ENCODE results near the gene STYXL1. TPM values are rescaled to one million over a fixed set of nuclear protein-coding genes. Genes with fewer than 3 reads are reported as not detected.

Gene STYXL1
- total RNA-seq, 3 donors from 2014 or later = 19.6 to 34.5 (median 20.6) TPM

DNA sequence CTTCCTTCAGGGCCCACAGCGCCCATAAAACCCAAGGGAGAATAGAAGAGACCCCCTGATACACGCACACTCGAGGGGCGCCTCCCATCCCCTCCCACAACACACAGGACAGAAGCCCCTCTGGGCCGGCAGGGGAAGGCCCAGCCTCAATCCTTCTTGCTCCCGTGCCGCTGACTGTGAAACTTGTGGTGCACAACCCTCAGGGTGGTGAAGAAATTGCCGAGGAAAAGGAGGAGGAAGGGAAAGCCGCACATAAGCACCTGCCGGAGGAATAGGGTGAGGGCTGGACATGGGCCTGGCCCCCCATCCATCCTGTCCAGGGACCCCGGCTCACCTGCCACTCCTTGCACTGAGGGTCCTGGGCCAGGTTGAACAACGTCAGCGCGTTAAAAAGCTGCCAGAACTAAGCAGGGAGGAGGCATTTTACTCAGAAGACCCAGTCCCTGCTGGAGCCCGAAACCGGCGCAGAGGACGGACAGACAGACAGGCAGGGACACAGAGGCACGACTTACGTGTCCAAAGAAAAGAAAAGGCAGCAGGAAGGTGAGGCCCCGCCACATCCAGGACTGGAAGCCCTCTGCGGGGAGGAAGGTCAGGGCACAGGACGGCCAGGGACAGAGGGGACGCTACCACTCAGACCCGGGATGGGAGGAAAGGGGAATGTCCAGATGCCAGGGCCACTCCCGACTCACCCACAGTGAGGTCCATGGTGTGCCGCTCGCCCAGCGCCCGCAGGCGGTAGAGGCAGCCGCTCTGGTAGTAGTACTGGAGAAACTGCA lies 60.6 kb downstream of the STYXL1 start:
- DNase-seq (no peak), ATAC-seq (no peak)
- Mint-ChIP-seq H3K4me3 (no peak overlapping the region), H3K9me3 (no peaks in the 10 kb centered on the region), H3K27me3 (ENCODE audit: low read depth) (no peaks in the 10 kb centered on the region), H3K4me1 (ENCODE audit: low read depth) (peaks cover 11% of the 10 kb centered on the region), H3K36me3 (ENCODE audit: insufficient read depth) (peaks cover 3% of the 10 kb centered on the region)

DNA sequence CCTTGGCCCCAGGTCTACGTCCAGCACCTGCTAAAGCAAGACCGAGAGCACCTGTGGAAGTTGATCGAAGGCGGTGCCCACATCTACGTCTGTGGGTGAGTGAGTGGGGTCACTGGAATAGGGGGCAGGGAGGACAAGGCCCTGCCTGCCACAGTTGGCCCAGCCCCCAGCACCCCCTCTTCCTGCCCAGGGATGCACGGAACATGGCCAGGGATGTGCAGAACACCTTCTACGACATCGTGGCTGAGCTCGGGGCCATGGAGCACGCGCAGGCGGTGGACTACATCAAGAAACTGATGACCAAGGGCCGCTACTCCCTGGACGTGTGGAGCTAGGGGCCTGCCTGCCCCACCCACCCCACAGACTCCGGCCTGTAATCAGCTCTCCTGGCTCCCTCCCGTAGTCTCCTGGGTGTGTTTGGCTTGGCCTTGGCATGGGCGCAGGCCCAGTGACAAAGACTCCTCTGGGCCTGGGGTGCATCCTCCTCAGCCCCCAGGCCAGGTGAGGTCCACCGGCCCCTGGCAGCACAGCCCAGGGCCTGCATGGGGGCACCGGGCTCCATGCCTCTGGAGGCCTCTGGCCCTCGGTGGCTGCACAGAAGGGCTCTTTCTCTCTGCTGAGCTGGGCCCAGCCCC lies 61.5 kb downstream of the STYXL1 start:
- Mint-ChIP-seq H3K36me3 (ENCODE audit: insufficient read depth) (peaks cover 3% of the 10 kb centered on the region), H3K27me3 (ENCODE audit: low read depth) (no peaks in the 10 kb centered on the region), H3K4me1 (ENCODE audit: low read depth) (peaks cover 11% of the 10 kb centered on the region), H3K9me3 (no peaks in the 10 kb centered on the region), H3K4me3 (no peak overlapping the region)
- ATAC-seq (no peak), DNase-seq (no peak)

DNA sequence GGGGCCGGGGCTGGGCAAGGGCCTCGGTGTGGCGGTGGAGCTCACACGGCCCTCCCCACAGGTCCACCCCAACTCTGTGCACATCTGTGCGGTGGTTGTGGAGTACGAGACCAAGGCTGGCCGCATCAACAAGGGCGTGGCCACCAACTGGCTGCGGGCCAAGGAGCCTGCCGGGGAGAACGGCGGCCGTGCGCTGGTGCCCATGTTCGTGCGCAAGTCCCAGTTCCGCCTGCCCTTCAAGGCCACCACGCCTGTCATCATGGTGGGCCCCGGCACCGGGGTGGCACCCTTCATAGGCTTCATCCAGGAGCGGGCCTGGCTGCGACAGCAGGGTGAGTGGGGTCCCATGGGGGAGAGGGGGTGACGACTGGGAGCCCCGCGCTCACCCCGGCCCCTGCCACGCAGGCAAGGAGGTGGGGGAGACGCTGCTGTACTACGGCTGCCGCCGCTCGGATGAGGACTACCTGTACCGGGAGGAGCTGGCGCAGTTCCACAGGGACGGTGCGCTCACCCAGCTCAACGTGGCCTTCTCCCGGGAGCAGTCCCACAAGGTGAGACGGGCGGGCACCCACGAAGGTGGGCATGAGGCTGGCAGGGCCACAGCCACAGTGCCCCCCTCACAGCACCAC lies 62.2 kb downstream of the STYXL1 start:
- Mint-ChIP-seq H3K36me3 (ENCODE audit: insufficient read depth) (peaks cover 3% of the 10 kb centered on the region), H3K9me3 (no peaks in the 10 kb centered on the region), H3K27me3 (ENCODE audit: low read depth) (no peaks in the 10 kb centered on the region), H3K4me3 (no peak overlapping the region), H3K4me1 (ENCODE audit: low read depth) (peaks cover 8% of the 10 kb centered on the region)
- DNase-seq = no peak
- ATAC-seq = no peak

- Mint-ChIP-seq H3K9me3 (no peaks in the 10 kb centered on the region), H3K4me3 (no peak overlapping the region), H3K4me1 (ENCODE audit: low read depth) (peaks cover 8% of the 10 kb centered on the region), H3K36me3 (ENCODE audit: insufficient read depth) (peaks cover 5% of the 10 kb centered on the region), H3K27me3 (ENCODE audit: low read depth) (no peaks in the 10 kb centered on the region)
- ATAC-seq (no peak), DNase-seq (no peak)
These were observed 62.7 kb downstream of the STYXL1 start for GRCh38 chr7:75985009-75985517.

DNA sequence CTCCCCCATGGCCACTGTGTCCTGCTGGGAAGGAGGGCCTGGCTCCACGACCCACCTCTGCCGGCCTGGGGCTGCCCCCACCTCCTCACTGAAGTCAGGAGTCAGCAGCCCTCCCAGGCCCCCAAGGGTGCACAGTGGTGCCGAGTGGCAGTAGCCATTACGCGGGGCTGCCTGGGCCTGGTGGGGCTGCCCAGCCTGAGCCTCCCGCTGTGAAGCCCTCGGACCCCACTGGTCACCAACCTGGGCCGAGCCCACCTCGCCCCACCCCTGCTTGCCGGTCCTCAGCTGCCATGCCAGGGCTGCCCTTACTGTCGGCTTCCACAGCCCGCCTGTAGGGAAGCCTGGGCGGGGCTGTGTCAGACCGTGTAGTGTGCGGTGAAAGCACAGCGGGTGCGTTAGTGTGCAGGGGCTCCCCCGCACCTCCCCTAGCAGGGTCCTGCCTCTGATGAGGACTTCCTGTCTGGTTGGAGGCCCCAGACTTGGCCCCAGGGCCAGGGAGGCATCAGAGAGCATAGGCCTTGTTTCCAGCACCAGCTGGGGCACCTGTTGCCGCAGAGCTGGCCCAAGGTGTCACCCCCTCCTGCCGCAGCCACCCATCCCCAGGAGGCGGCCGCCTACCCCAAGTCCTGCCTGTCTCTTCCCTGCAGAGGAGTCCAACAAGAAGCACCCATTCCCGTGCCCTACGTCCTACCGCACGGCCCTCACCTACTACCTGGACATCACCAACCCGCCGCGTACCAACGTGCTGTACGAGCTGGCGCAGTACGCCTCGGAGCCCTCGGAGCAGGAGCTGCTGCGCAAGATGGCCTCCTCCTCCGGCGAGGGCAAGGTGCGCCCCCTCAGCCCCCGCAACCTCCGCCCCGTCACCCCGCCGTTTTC lies 63.4 kb downstream of the STYXL1 start:
- peaks cover 6% of the 10 kb centered on the region for H3K36me3 Mint-ChIP-seq (ENCODE audit: insufficient read depth)

DNA sequence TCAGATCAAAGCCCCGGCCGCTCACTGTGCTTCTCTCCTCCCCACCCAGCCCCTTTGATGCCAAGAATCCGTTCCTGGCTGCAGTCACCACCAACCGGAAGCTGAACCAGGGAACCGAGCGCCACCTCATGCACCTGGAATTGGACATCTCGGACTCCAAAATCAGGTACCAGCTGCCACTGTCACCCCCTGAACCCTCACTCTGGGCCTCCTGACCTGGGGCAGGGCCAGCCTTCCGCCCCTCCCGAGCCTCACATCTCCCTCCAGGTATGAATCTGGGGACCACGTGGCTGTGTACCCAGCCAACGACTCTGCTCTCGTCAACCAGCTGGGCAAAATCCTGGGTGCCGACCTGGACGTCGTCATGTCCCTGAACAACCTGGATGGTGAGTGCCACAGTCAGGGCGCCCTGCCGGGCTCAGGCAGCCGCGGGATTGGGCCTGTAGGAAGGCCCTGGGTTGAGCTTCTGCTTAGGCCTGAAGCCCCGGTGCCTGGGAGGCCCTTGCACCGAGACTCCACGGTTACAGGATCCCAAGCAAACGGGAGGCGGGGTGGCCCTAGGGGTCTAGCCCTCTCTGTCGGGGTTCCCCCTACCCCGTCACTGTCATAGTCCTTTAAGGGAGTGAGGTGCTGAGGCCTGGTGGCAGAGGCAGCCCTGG lies 64.2 kb downstream of the STYXL1 start:
- DNase-seq (no peak), ATAC-seq (no peak)
- Mint-ChIP-seq H3K9me3 (no peaks in the 10 kb centered on the region), H3K4me3 (no peak overlapping the region), H3K27me3 (ENCODE audit: low read depth) (no peaks in the 10 kb centered on the region), H3K4me1 (ENCODE audit: low read depth) (peaks cover 2% of the 10 kb centered on the region), H3K36me3 (ENCODE audit: insufficient read depth) (peaks cover 6% of the 10 kb centered on the region)

More for the DNA sequence above, 63.4 kb downstream of the STYXL1 start:
- Mint-ChIP-seq H3K27me3 (ENCODE audit: low read depth) (no peaks in the 10 kb centered on the region), H3K4me3 (no peak overlapping the region), H3K9me3 (no peaks in the 10 kb centered on the region), H3K4me1 (ENCODE audit: low read depth) (peaks cover 2% of the 10 kb centered on the region)
- ATAC-seq (no peak), DNase-seq (no peak)

DNA sequence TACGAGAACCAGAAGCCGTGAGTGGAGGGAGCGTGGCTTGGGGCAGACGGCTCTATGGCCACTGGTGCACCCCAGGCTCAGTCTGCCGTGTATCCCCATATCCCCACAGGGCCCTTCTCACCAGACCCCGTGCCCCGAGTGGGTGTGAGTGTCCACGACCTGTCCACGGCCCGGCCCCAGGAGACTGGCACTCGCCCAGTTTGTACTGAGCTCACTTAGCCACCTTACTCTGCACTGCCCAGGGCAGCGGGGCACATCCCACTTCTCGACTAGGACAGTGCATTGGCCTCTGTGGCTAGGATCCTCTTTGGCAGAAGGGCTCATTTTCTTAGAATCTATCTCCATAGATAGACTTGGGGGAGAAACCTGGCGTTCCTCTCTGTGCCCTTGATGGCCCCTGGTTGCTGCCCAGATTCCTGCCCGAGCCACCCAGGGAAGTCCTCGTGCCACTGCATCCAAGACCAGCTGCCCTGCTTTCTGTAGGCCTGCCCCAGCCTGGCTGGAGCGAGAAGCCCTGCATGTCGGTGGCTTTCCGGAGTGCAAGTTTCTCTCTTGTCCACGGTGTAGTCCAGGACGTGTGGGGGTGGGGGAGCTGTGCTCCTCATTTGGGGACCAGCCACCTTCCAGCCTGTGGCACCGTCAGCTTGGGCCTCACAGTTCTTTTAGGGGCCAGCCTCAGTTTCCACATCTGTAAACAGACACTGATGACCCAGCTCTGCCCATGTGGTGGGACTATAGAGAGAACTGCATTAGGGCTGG lies 65.3 kb downstream of the STYXL1 start:
- H3K4me3 Mint-ChIP-seq = no peak overlapping the region
- H3K4me1 Mint-ChIP-seq (ENCODE audit: low read depth) = peaks cover 2% of the 10 kb centered on the region
- DNase-seq (no peak), ATAC-seq (no peak)
- H3K36me3 Mint-ChIP-seq (ENCODE audit: insufficient read depth) = peaks cover 6% of the 10 kb centered on the region
- H3K9me3 Mint-ChIP-seq = no peaks in the 10 kb centered on the region
- H3K27me3 Mint-ChIP-seq (ENCODE audit: low read depth) = no peaks in the 10 kb centered on the region

- no peaks in the 10 kb centered on the region for H3K4me1 Mint-ChIP-seq (ENCODE audit: low read depth)
- H3K9me3 Mint-ChIP-seq = no peaks in the 10 kb centered on the region
- no peak overlapping the region for H3K4me3 Mint-ChIP-seq
- H3K27me3 Mint-ChIP-seq (ENCODE audit: low read depth) = no peaks in the 10 kb centered on the region
- peaks cover 3% of the 10 kb centered on the region for H3K36me3 Mint-ChIP-seq (ENCODE audit: insufficient read depth)
- DNase-seq = no peak
- no peak for ATAC-seq
These were observed 66.1 kb downstream of the STYXL1 start for GRCh38 chr7:75981453-75982305.

GRCh38 chr7:75981203-75981452 lies 66.7 kb downstream of the STYXL1 start:
- ATAC-seq = no peak
- H3K4me3 Mint-ChIP-seq = no peak overlapping the region
- H3K9me3 Mint-ChIP-seq = no peaks in the 10 kb centered on the region

GRCh38 chr7:75980430-75981202 lies 67.2 kb downstream of the STYXL1 start:
- Mint-ChIP-seq H3K4me3 (no peak overlapping the region), H3K4me1 (ENCODE audit: low read depth) (no peaks in the 10 kb centered on the region), H3K36me3 (ENCODE audit: insufficient read depth) (peaks cover 3% of the 10 kb centered on the region), H3K27me3 (ENCODE audit: low read depth) (no peaks in the 10 kb centered on the region), H3K9me3 (no peaks in the 10 kb centered on the region)
- DNase-seq = no peak
- no peak for ATAC-seq

More at GRCh38 chr7:75981203-75981452, 66.7 kb downstream of the STYXL1 start:
- DNase-seq = no peak
- H3K4me1 Mint-ChIP-seq (ENCODE audit: low read depth) = no peaks in the 10 kb centered on the region
- H3K36me3 Mint-ChIP-seq (ENCODE audit: insufficient read depth) = peaks cover 3% of the 10 kb centered on the region
- no peaks in the 10 kb centered on the region for H3K27me3 Mint-ChIP-seq (ENCODE audit: low read depth)

DNA sequence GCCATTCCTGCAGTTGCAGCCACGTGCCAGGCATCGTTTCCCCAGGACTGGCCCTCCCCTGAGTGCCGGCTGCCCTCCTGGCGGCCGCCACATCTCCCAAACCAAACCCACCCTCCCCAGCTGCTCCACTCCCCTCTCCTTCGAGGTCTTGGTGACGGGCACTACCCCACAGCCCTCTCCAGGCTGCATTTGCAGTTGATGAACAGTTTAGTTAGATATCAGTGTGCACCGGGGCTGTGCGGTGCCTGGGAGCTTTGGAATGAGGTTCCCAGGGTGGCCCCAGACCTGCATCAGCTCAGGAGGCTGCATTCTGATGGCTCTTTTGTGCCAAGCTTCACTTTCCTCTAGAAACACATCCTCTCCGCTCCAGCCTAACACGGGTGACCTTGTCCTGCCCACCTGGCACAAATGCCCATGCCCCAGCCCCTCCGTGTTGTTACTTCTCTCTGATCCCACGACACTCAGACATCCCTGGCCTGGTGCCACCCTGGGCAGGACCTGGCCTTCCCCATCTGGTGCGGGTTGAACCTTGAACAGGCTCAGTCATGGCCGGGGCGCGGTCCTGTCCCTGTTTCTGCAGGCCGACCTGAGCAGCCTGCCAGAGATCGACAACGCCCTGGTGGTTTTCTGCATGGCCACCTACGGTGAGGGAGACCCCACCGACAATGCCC lies 67.9 kb downstream of the STYXL1 start:
- Mint-ChIP-seq H3K4me1 (ENCODE audit: low read depth) (no peaks in the 10 kb centered on the region), H3K27me3 (ENCODE audit: low read depth) (no peaks in the 10 kb centered on the region), H3K36me3 (ENCODE audit: insufficient read depth) (peaks cover 3% of the 10 kb centered on the region), H3K9me3 (no peaks in the 10 kb centered on the region), H3K4me3 (no peak overlapping the region)
- DNase-seq (no peak), ATAC-seq (no peak)

DNA sequence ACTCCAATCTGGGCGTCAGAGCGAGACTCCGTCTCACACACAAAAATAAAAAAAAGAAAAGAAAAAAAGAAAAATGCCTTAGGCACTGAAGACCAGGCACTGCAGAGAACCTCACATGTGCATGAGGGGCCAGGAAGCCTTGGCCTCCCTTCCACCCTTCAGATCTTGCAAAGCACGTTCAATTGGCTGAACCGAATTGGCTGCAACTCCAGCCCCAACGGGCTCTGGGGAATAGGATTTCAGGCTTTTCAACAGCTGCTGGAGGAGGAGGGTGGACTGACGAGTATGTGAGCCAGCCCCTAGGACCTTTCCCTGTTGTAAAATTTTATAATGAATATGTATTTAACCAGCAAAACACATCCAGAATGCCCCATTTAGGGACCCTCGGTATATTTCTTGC lies 70.1 kb downstream of the STYXL1 start:
- peaks cover 11% of the 10 kb centered on the region for H3K36me3 Mint-ChIP-seq (ENCODE audit: insufficient read depth)

More for the DNA sequence above, 70.1 kb downstream of the STYXL1 start:
- Mint-ChIP-seq H3K9me3 (no peaks in the 10 kb centered on the region), H3K4me1 (ENCODE audit: low read depth) (no peaks in the 10 kb centered on the region), H3K4me3 (no peak overlapping the region), H3K27me3 (ENCODE audit: low read depth) (no peaks in the 10 kb centered on the region)
- DNase-seq (no peak), ATAC-seq (no peak)
